Measurements from ENCODE around the gene TNK1. TPM values are rescaled to one million over a fixed set of nuclear protein-coding genes. Genes with fewer than 3 reads are reported as not detected.

Gene TNK1
- total and polyA plus RNA-seq, 2 donors (not counting 3 experiments of a cell fraction or from before 2014, with no cell fraction given) = 0.22 to 0.58 TPM

DNA sequence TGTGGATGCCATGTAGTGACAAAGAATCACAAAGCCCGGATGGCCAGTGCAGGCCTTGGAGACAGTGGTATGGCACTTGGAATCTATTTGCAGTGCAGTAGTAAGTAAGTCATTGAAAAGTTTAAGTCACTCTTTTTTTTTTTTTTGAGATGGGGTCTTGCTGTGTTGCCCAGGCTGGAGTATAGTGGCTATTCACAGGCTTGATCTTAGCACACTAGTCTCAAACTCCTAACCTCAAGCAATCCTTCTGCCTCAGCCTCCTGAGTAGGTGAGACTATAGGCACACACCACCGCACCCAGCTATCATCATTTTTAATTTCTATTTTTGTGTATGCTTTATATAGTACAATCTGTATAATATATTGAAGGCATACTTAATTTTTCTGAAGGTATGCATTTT lies 17.7 kb downstream of the TNK1 start:
- H3K4me2 ChIP-seq (ENCODE audit: insufficient read depth, low read length) = no peak overlapping the region
- H3K79me2 ChIP-seq (ENCODE audit: control insufficient read depth, insufficient read depth, low read length) = peaks cover 2% of the 10 kb centered on the region
- H3K9me1 ChIP-seq (replicated peaks; ENCODE audit: control insufficient read depth, extremely low read depth, insufficient read depth, low read length) = no peaks in the 10 kb centered on the region
- no peaks in the 10 kb centered on the region for H3K36me3 ChIP-seq (ENCODE audit: control insufficient read depth in 2 of 2, extremely low read depth in 1 of 2, insufficient read depth in 2 of 2, low read length in 2 of 2)
- TF ChIP-seq, protein P1, sequence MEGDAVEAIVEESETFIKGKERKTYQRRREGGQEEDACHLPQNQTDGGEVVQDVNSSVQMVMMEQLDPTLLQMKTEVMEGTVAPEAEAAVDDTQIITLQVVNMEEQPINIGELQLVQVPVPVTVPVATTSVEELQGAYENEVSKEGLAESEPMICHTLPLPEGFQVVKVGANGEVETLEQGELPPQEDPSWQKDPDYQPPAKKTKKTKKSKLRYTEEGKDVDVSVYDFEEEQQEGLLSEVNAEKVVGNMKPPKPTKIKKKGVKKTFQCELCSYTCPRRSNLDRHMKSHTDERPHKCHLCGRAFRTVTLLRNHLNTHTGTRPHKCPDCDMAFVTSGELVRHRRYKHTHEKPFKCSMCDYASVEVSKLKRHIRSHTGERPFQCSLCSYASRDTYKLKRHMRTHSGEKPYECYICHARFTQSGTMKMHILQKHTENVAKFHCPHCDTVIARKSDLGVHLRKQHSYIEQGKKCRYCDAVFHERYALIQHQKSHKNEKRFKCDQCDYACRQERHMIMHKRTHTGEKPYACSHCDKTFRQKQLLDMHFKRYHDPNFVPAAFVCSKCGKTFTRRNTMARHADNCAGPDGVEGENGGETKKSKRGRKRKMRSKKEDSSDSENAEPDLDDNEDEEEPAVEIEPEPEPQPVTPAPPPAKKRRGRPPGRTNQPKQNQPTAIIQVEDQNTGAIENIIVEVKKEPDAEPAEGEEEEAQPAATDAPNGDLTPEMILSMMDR (IDR thresholded peaks at IDR 0.05; ENCODE audit: extremely low read depth in 1 of 2, insufficient read depth in 1 of 2, low read depth in 1 of 2, low read length in 2 of 2) = no peak
- TF ChIP-seq, protein P2, sequence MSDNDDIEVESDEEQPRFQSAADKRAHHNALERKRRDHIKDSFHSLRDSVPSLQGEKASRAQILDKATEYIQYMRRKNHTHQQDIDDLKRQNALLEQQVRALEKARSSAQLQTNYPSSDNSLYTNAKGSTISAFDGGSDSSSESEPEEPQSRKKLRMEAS (IDR thresholded peaks at IDR 0.05; ENCODE audit: insufficient read depth, insufficient read length) = no peak
- TF ChIP-seq GATA2 (IDR thresholded peaks at IDR 0.05; ENCODE audit: insufficient read depth, insufficient read length, low read depth, low read length) (no peak), POLR2AphosphoS5 (IDR thresholded peaks at IDR 0.05; ENCODE audit: insufficient read depth, low read depth, low read length) (no peak), JUN (IDR thresholded peaks at IDR 0.05; ENCODE audit: borderline replicate concordance, insufficient read depth, insufficient read length, low read depth) (no peak), FOS (IDR thresholded peaks at IDR 0.05; ENCODE audit: borderline replicate concordance, insufficient read depth, low read length) (no peak)
- intact Hi-C loops (cut with micrococcal nuclease) (no loop called here), dilution Hi-C loops (cut with MboI; ENCODE audit: extremely low pct_ligation_motif_present, low sequenced_read_pairs) (no loop called here)
- H3K27me3 ChIP-seq (ENCODE audit: control insufficient read depth in 2 of 2, insufficient read depth in 2 of 2, low read length in 2 of 2) = no peaks in the 10 kb centered on the region
- BruUV-seq (replicated peaks) = no TSS peak
- ChIA-PET CTCF (interaction anchor here (1.2 to 1.3 kb wide), 2 partner anchors 24 to 38 kb away, joined by 3 to 4 read pairs; no protein-coding TSS in a partner anchor), POLR2A (interaction anchor here (0.6 kb wide), 1 partner anchor 135 kb away, joined by 3 read pairs; no protein-coding TSS in a partner anchor)
- DNase-seq (ENCODE audit: low read depth, low spot score) = no peak
- H2AFZ ChIP-seq (ENCODE audit: low read depth, low read length) = no peak overlapping the region
- no peak overlapping the region for H3K4me3 ChIP-seq (replicated peaks in 1 of 3; ENCODE audit: insufficient read depth in 1 of 3, low read depth in 1 of 3, low read length in 3 of 3)
- peaks cover 12% of the 10 kb centered on the region for H3K4me1 ChIP-seq (ENCODE audit: control insufficient read depth, extremely low read depth, insufficient read depth, low read length)
- H3K9me3 ChIP-seq (replicated peaks; ENCODE audit: control insufficient read depth, insufficient read depth, low read length) = no peaks in the 10 kb centered on the region
- no peaks in the 10 kb centered on the region for H4K20me1 ChIP-seq (replicated peaks; ENCODE audit: control insufficient read depth, extremely low read depth, insufficient read depth, low read length)
- no peak overlapping the region for H3K9ac ChIP-seq (replicated peaks; ENCODE audit: extremely low read depth, insufficient read depth, low read length)
- no peak for FAIRE-seq
- no peak overlapping the region for H3K27ac ChIP-seq (ENCODE audit: insufficient read depth, low read depth, low read length)
